CD4-positive, CD25-positive, alpha-beta regulatory T cell (primary cell): ENCODE results near the gene IL1R1. TPM values are rescaled to one million over a fixed set of nuclear protein-coding genes. Genes with fewer than 3 reads are reported as not detected.

Experiments used
- ATAC-seq, 2 donors: fragments of 150-1000 bp; cut with Tn5 transposase; one replicate each; pipeline ENCODE4 v1.10.0; 2021; ENCODE audit warnings: low read depth in 2 of 2, moderate number of reproducible peaks in 2 of 2, moderate library complexity in 1 of 2
- DNase-seq, 3 donors: peaks; one replicate each; pipeline versions ENCODE4 v3.0.0 to v3.0.0-alpha.2; 2012 to 2022; ENCODE audit warnings: mixed read lengths in 1 of 3
- H3K27ac ChIP-seq: one replicate; pipeline ENCODE4 v1.7.0; 2013; ENCODE audit warnings: mild to moderate bottlenecking, low read length; ENCODE audit not compliant: insufficient read depth, poor library complexity, severe bottlenecking
- H3K27me3 ChIP-seq: one replicate; pipeline ENCODE4 v1.7.0; 2013; ENCODE audit warnings: low read length; ENCODE audit not compliant: control insufficient read depth, insufficient read depth
- H3K36me3 ChIP-seq: one replicate; pipeline ENCODE4 v1.7.0; 2013; ENCODE audit warnings: mild to moderate bottlenecking, low read length, moderate library complexity; ENCODE audit not compliant: control insufficient read depth, insufficient read depth
- H3K4me1 ChIP-seq: 2 replicates; pipeline ENCODE4 v1.7.0; 2013; ENCODE audit warnings: mild to moderate bottlenecking, low read length; ENCODE audit not compliant: insufficient read depth, control insufficient read depth, poor library complexity, severe bottlenecking
- H3K4me3 ChIP-seq: one replicate; pipeline ENCODE4 v1.7.0; 2013; ENCODE audit warnings: low read depth, mild to moderate bottlenecking, low read length, moderate library complexity
- H3K9me3 ChIP-seq, 2 experiments: 1 replicate in 1 of 2; 2 replicates in 1 of 2; pipeline ENCODE4 v1.7.0; 2013; ENCODE audit warnings: low read length in 2 of 2, mild to moderate bottlenecking in 1 of 2, moderate library complexity in 1 of 2; ENCODE audit not compliant: control insufficient read depth in 2 of 2
- H3K27ac Mint-ChIP-seq, 3 donors: one replicate each; pipeline ENCODE4 v1.8.0; 2020 to 2022; ENCODE audit warnings: mild to moderate bottlenecking in 3 of 3, mixed read lengths in 3 of 3, moderate library complexity in 2 of 3
- H3K27me3 Mint-ChIP-seq: one replicate; pipeline ENCODE4 v1.8.0; 2022; ENCODE audit warnings: mild to moderate bottlenecking, mixed read lengths
- H3K36me3 Mint-ChIP-seq: one replicate; pipeline ENCODE4 v1.8.0; 2020; ENCODE audit warnings: mixed read lengths
- H3K4me1 Mint-ChIP-seq, 4 donors: one replicate each; pipeline ENCODE4 v1.8.0; 2020 to 2022; ENCODE audit warnings: mixed read lengths in 4 of 4, mild to moderate bottlenecking in 1 of 4
- H3K4me3 Mint-ChIP-seq, 4 donors: one replicate each; pipeline ENCODE4 v1.8.0; 2020 to 2022; ENCODE audit warnings: mild to moderate bottlenecking in 4 of 4, mixed read lengths in 4 of 4, moderate library complexity in 3 of 4
- H3K9me3 Mint-ChIP-seq, 7 donors: one replicate each; pipeline ENCODE4 v1.8.0; 2020 to 2022; ENCODE audit warnings: mixed read lengths in 7 of 7, mild to moderate bottlenecking in 3 of 7, moderate library complexity in 2 of 7
- polyA plus RNA-seq, 4 donors: library from polyadenylated mRNA; unstranded; fragments of 300-500 nt; fragmentation: Illumina TruSeq; gene quantifications; one replicate each; pipeline ENCODE4 v1.2.3, GENCODE V29; 2021
- total RNA-seq: library from RNA; stranded (reverse); gene quantifications from one replicate; pipeline ENCODE4 v1.2.3, GENCODE V29; 2022

Gene IL1R1
- total and polyA plus RNA-seq, 5 donors from 2014 or later = 2.0 to 11.7 (median 3.8) TPM

GRCh38 chr2:102179788-102180686 is 37.5 kb downstream of the IL1R1 start:
- H3K4me1 ChIP-seq = peaks cover 10% of the 10 kb centered on the region
- H3K4me1 Mint-ChIP-seq = peaks cover 10 to 31% (median 16%) of the 10 kb centered on the region in 4 donors

GRCh38 chr2:102180687-102180999 is 38.1 kb downstream of the IL1R1 start:
- no peaks in the 10 kb centered on the region for H3K9me3 Mint-ChIP-seq
- no peak overlapping the region for H3K4me3 ChIP-seq
- peaks cover 14 to 32% (median 22%) of the 10 kb centered on the region in 4 donors for H3K4me1 Mint-ChIP-seq
- peaks cover 4% of the 10 kb centered on the region for H3K36me3 Mint-ChIP-seq
- peak overlapping the region in 1 of 3 donors; percentile 52 for H3K27ac Mint-ChIP-seq
- H3K9me3 ChIP-seq = no peaks in the 10 kb centered on the region
- H3K27ac ChIP-seq = no peak overlapping the region
- peaks cover 15% of the 10 kb centered on the region for H3K4me1 ChIP-seq
- H3K4me3 Mint-ChIP-seq = peak overlapping the region in 1 of 4 donors; percentile 7
- H3K27me3 Mint-ChIP-seq = no peaks in the 10 kb centered on the region
- H3K27me3 ChIP-seq = no peaks in the 10 kb centered on the region
- ATAC-seq = no peak
- DNase-seq = no peak
- H3K36me3 ChIP-seq = no peaks in the 10 kb centered on the region

More at GRCh38 chr2:102179788-102180686, 37.5 kb downstream of the IL1R1 start:
- H3K36me3 Mint-ChIP-seq = peaks cover 4% of the 10 kb centered on the region
- peak in 1 of 3 donors; percentile 67 for DNase-seq
- H3K27me3 Mint-ChIP-seq = no peaks in the 10 kb centered on the region
- Histone ChIP-seq H3K9me3 (no peaks in the 10 kb centered on the region), H3K36me3 (no peaks in the 10 kb centered on the region), H3K27me3 (no peaks in the 10 kb centered on the region), H3K27ac (no peak overlapping the region), H3K4me3 (no peak overlapping the region)
- no peak overlapping the region for H3K4me3 Mint-ChIP-seq
- peak in 1 of 2 donors; percentile 50 for ATAC-seq
- no peaks in the 10 kb centered on the region for H3K9me3 Mint-ChIP-seq
- H3K27ac Mint-ChIP-seq = peak overlapping the region in 1 of 3 donors; percentile 52

GRCh38 chr2:102181376-102181775 is 38.8 kb downstream of the IL1R1 start:
- Mint-ChIP-seq H3K4me3 (no peak overlapping the region), H3K36me3 (peaks cover 4% of the 10 kb centered on the region), H3K4me1 (peaks cover 18 to 39% (median 24%) of the 10 kb centered on the region in 4 donors), H3K9me3 (no peaks in the 10 kb centered on the region), H3K27ac (no peak overlapping the region), H3K27me3 (no peaks in the 10 kb centered on the region)
- peaks cover 15% of the 10 kb centered on the region for H3K4me1 ChIP-seq
- no peaks in the 10 kb centered on the region for H3K36me3 ChIP-seq
- no peak overlapping the region for H3K4me3 ChIP-seq
- H3K9me3 ChIP-seq = no peaks in the 10 kb centered on the region
- DNase-seq = no peak
- ATAC-seq = no peak
- no peak overlapping the region for H3K27ac ChIP-seq
- no peaks in the 10 kb centered on the region for H3K27me3 ChIP-seq

- Mint-ChIP-seq H3K27me3 (no peaks in the 10 kb centered on the region), H3K27ac (no peak overlapping the region)
- H3K27me3 ChIP-seq = no peaks in the 10 kb centered on the region
Measured at GRCh38 chr2:102181919-102182635, 39.5 kb downstream of the IL1R1 start.

GRCh38 chr2:102184018-102184417 is 41.5 kb downstream of the IL1R1 start:
- no peak overlapping the region for H3K27ac ChIP-seq
- no peak for DNase-seq
- no peak for ATAC-seq
- Mint-ChIP-seq H3K9me3 (no peaks in the 10 kb centered on the region), H3K36me3 (no peaks in the 10 kb centered on the region), H3K27ac (peak overlapping the region in 1 of 3 donors; percentile 48), H3K4me1 (peaks cover 19 to 47% (median 29%) of the 10 kb centered on the region in 4 donors), H3K4me3 (no peak overlapping the region), H3K27me3 (no peaks in the 10 kb centered on the region)
- H3K4me3 ChIP-seq = no peak overlapping the region
- no peaks in the 10 kb centered on the region for H3K9me3 ChIP-seq
- no peaks in the 10 kb centered on the region for H3K27me3 ChIP-seq
- peaks cover 22% of the 10 kb centered on the region for H3K4me1 ChIP-seq
- H3K36me3 ChIP-seq = no peaks in the 10 kb centered on the region

More at GRCh38 chr2:102181919-102182635, 39.5 kb downstream of the IL1R1 start:
- no peak overlapping the region for H3K4me3 Mint-ChIP-seq
- peaks cover 4% of the 10 kb centered on the region for H3K36me3 Mint-ChIP-seq
- Histone ChIP-seq H3K27ac (no peak overlapping the region), H3K9me3 (no peaks in the 10 kb centered on the region), H3K4me1 (peaks cover 15% of the 10 kb centered on the region), H3K4me3 (no peak overlapping the region), H3K36me3 (no peaks in the 10 kb centered on the region)
- no peaks in the 10 kb centered on the region for H3K9me3 Mint-ChIP-seq
- ATAC-seq (no peak), DNase-seq (peak in 1 of 3 donors; percentile 52)
- peaks cover 18 to 41% (median 26%) of the 10 kb centered on the region in 4 donors for H3K4me1 Mint-ChIP-seq

GRCh38 chr2:102184568-102184967 is 42.0 kb downstream of the IL1R1 start:
- DNase-seq (no peak), ATAC-seq (no peak)
- Mint-ChIP-seq H3K36me3 (no peaks in the 10 kb centered on the region), H3K27ac (no peak overlapping the region), H3K4me3 (no peak overlapping the region), H3K4me1 (peaks cover 19 to 46% (median 29%) of the 10 kb centered on the region in 4 donors), H3K9me3 (no peaks in the 10 kb centered on the region), H3K27me3 (no peaks in the 10 kb centered on the region)
- Histone ChIP-seq H3K9me3 (no peaks in the 10 kb centered on the region), H3K27ac (no peak overlapping the region), H3K4me3 (no peak overlapping the region), H3K27me3 (no peaks in the 10 kb centered on the region), H3K4me1 (peaks cover 22% of the 10 kb centered on the region), H3K36me3 (no peaks in the 10 kb centered on the region)

GRCh38 chr2:102185347-102185746 is 42.8 kb downstream of the IL1R1 start:
- Mint-ChIP-seq H3K27ac (no peak overlapping the region), H3K9me3 (no peaks in the 10 kb centered on the region), H3K4me3 (peak overlapping the region in 2 of 4 donors; percentile 5 to 63), H3K36me3 (no peaks in the 10 kb centered on the region), H3K27me3 (peaks cover 1% of the 10 kb centered on the region), H3K4me1 (peaks cover 17 to 38% (median 27%) of the 10 kb centered on the region in 4 donors)
- no peaks in the 10 kb centered on the region for H3K9me3 ChIP-seq
- no peaks in the 10 kb centered on the region for H3K27me3 ChIP-seq
- H3K36me3 ChIP-seq = no peaks in the 10 kb centered on the region
- H3K4me1 ChIP-seq = peaks cover 14% of the 10 kb centered on the region
- H3K4me3 ChIP-seq = no peak overlapping the region
- no peak overlapping the region for H3K27ac ChIP-seq
- DNase-seq = peak in 1 of 3 donors; percentile 86
- peak; percentile 24 to 27 for ATAC-seq
